ENCODE results near the gene RBM28. TPM values are rescaled to one million over a fixed set of nuclear protein-coding genes. Genes with fewer than 3 reads are reported as not detected.

RBM28 gene
- total RNA-seq, 1 donor from 2014 or later = 76.7 TPM

GRCh38 chr7:128361411-128362379 lies 18.0 kb upstream of the RBM28 start, which contains the start of gene PRRT4:
Gene PRRT4 (minus strand): TSS chr7:128361690.
- intact Hi-C loops (cut with micrococcal nuclease) = loop anchor here (1.0 kb wide), 1 partner anchor 8 kb away; no protein-coding TSS in a partner anchor
- peak; percentile 81 for DNase-seq
- H3K27me3 Mint-ChIP-seq = peaks cover 79% of the 10 kb centered on the region
- no peaks in the 10 kb centered on the region for H3K9me3 Mint-ChIP-seq
- peak within 1 kb of the TSS; percentile 77 for H3K4me3 Mint-ChIP-seq
- no peaks in the 10 kb centered on the region for H3K36me3 Mint-ChIP-seq (ENCODE audit: low read depth)
- H3K4me1 Mint-ChIP-seq = peaks cover 20% of the 10 kb centered on the region
- H3K27ac Mint-ChIP-seq = peak within 1 kb of the TSS; percentile 57

- Mint-ChIP-seq H3K9me3 (no peaks in the 10 kb centered on the region), H3K36me3 (ENCODE audit: low read depth) (no peaks in the 10 kb centered on the region), H3K4me3 (no peak overlapping the region), H3K27ac (no peak overlapping the region), H3K27me3 (peaks cover 74% of the 10 kb centered on the region), H3K4me1 (peaks cover 24% of the 10 kb centered on the region)
- intact Hi-C loops (cut with micrococcal nuclease) = no loop called here
- no peak for DNase-seq
These were observed 16.6 kb upstream of the RBM28 start for GRCh38 chr7:128360359-128360678.

GRCh38 chr7:128359939-128360338 lies 16.2 kb upstream of the RBM28 start:
- Mint-ChIP-seq H3K4me3 (no peak overlapping the region), H3K36me3 (ENCODE audit: low read depth) (no peaks in the 10 kb centered on the region), H3K9me3 (no peaks in the 10 kb centered on the region), H3K27ac (no peak overlapping the region), H3K27me3 (peaks cover 72% of the 10 kb centered on the region), H3K4me1 (peaks cover 24% of the 10 kb centered on the region)
- intact Hi-C loops (cut with micrococcal nuclease) = no loop called here
- DNase-seq = no peak

GRCh38 chr7:128359336-128359735 lies 15.6 kb upstream of the RBM28 start:
- no peaks in the 10 kb centered on the region for H3K36me3 Mint-ChIP-seq (ENCODE audit: low read depth)
- DNase-seq = no peak
- H3K4me1 Mint-ChIP-seq = peaks cover 22% of the 10 kb centered on the region
- intact Hi-C loops (cut with micrococcal nuclease) = no loop called here
- no peaks in the 10 kb centered on the region for H3K9me3 Mint-ChIP-seq
- no peak overlapping the region for H3K27ac Mint-ChIP-seq
- peak overlapping the region; percentile 25 for H3K4me3 Mint-ChIP-seq
- H3K27me3 Mint-ChIP-seq = peaks cover 69% of the 10 kb centered on the region

GRCh38 chr7:128358233-128358632 lies 14.5 kb upstream of the RBM28 start:
- Mint-ChIP-seq H3K27ac (no peak overlapping the region), H3K4me1 (peaks cover 22% of the 10 kb centered on the region), H3K36me3 (ENCODE audit: low read depth) (no peaks in the 10 kb centered on the region), H3K27me3 (peaks cover 69% of the 10 kb centered on the region), H3K9me3 (no peaks in the 10 kb centered on the region), H3K4me3 (no peak overlapping the region)
- no peak for DNase-seq
- intact Hi-C loops (cut with micrococcal nuclease) = no loop called here

GRCh38 chr7:128357217-128357613 lies 13.5 kb upstream of the RBM28 start:
- H3K27ac Mint-ChIP-seq = no peak overlapping the region
- intact Hi-C loops (cut with micrococcal nuclease) = no loop called here
- no peaks in the 10 kb centered on the region for H3K36me3 Mint-ChIP-seq (ENCODE audit: low read depth)
- no peak overlapping the region for H3K4me3 Mint-ChIP-seq
- no peak for DNase-seq
- H3K27me3 Mint-ChIP-seq = peaks cover 67% of the 10 kb centered on the region
- H3K9me3 Mint-ChIP-seq = no peaks in the 10 kb centered on the region
- peaks cover 16% of the 10 kb centered on the region for H3K4me1 Mint-ChIP-seq

- H3K4me3 Mint-ChIP-seq = no peak overlapping the region
- no peaks in the 10 kb centered on the region for H3K9me3 Mint-ChIP-seq
- H3K27ac Mint-ChIP-seq = no peak overlapping the region
- no peak for DNase-seq
- no peaks in the 10 kb centered on the region for H3K36me3 Mint-ChIP-seq (ENCODE audit: low read depth)
- H3K4me1 Mint-ChIP-seq = peaks cover 11% of the 10 kb centered on the region
- peaks cover 62% of the 10 kb centered on the region for H3K27me3 Mint-ChIP-seq
- intact Hi-C loops (cut with micrococcal nuclease) = no loop called here
These were observed 13.0 kb upstream of the RBM28 start for GRCh38 chr7:128356546-128357216.

GRCh38 chr7:128353610-128354009 lies 9.9 kb upstream of the RBM28 start:
- H3K4me1 Mint-ChIP-seq = peaks cover 6% of the 10 kb centered on the region
- peaks cover 62% of the 10 kb centered on the region for H3K27me3 Mint-ChIP-seq
- no peak overlapping the region for H3K27ac Mint-ChIP-seq
- DNase-seq = no peak
- H3K9me3 Mint-ChIP-seq = no peaks in the 10 kb centered on the region
- H3K4me3 Mint-ChIP-seq = no peak overlapping the region
- intact Hi-C loops (cut with micrococcal nuclease) = loop anchor here (1.0 kb wide), 1 partner anchor 9 kb away; no protein-coding TSS in a partner anchor
- no peaks in the 10 kb centered on the region for H3K36me3 Mint-ChIP-seq (ENCODE audit: low read depth)

GRCh38 chr7:128353189-128353588 lies 9.5 kb upstream of the RBM28 start:
- H3K4me3 Mint-ChIP-seq = peak overlapping the region; percentile 50
- H3K27ac Mint-ChIP-seq = no peak overlapping the region
- H3K4me1 Mint-ChIP-seq = peaks cover 6% of the 10 kb centered on the region
- intact Hi-C loops (cut with micrococcal nuclease) = loop anchor here (1.0 kb wide), 1 partner anchor 9 kb away; no protein-coding TSS in a partner anchor
- peaks cover 62% of the 10 kb centered on the region for H3K27me3 Mint-ChIP-seq
- DNase-seq = no peak
- no peaks in the 10 kb centered on the region for H3K36me3 Mint-ChIP-seq (ENCODE audit: low read depth)
- H3K9me3 Mint-ChIP-seq = no peaks in the 10 kb centered on the region

GRCh38 chr7:128352636-128353035 lies 8.9 kb upstream of the RBM28 start:
- Mint-ChIP-seq H3K27me3 (peaks cover 64% of the 10 kb centered on the region), H3K36me3 (ENCODE audit: low read depth) (no peaks in the 10 kb centered on the region), H3K4me1 (peaks cover 6% of the 10 kb centered on the region), H3K9me3 (no peaks in the 10 kb centered on the region), H3K4me3 (peak overlapping the region; percentile 50), H3K27ac (no peak overlapping the region)
- no peak for DNase-seq
- intact Hi-C loops (cut with micrococcal nuclease) = loop anchor here (1.0 kb wide), 1 partner anchor 10 kb away; no protein-coding TSS in a partner anchor

- H3K27me3 Mint-ChIP-seq = peaks cover 67% of the 10 kb centered on the region
- DNase-seq = peak; percentile 70
These were observed 8.4 kb upstream of the RBM28 start for GRCh38 chr7:128352153-128352537.

GRCh38 chr7:128351296-128352152 lies 7.8 kb upstream of the RBM28 start:
- Mint-ChIP-seq H3K27me3 (peaks cover 64% of the 10 kb centered on the region), H3K4me1 (peaks cover 6% of the 10 kb centered on the region), H3K27ac (no peak overlapping the region), H3K4me3 (no peak overlapping the region), H3K36me3 (ENCODE audit: low read depth) (no peaks in the 10 kb centered on the region), H3K9me3 (no peaks in the 10 kb centered on the region)
- intact Hi-C loops (cut with micrococcal nuclease) = no loop called here
- peak; percentile 68 for DNase-seq

More at GRCh38 chr7:128352153-128352537, 8.4 kb upstream of the RBM28 start:
- no peaks in the 10 kb centered on the region for H3K36me3 Mint-ChIP-seq (ENCODE audit: low read depth)
- intact Hi-C loops (cut with micrococcal nuclease) = no loop called here
- H3K4me3 Mint-ChIP-seq = no peak overlapping the region
- H3K4me1 Mint-ChIP-seq = peaks cover 6% of the 10 kb centered on the region
- H3K27ac Mint-ChIP-seq = no peak overlapping the region
- no peaks in the 10 kb centered on the region for H3K9me3 Mint-ChIP-seq

- Mint-ChIP-seq H3K27me3 (peaks cover 63% of the 10 kb centered on the region), H3K9me3 (no peaks in the 10 kb centered on the region), H3K4me1 (peaks cover 5% of the 10 kb centered on the region), H3K4me3 (no peak overlapping the region), H3K27ac (no peak overlapping the region), H3K36me3 (ENCODE audit: low read depth) (no peaks in the 10 kb centered on the region)
- no peak for DNase-seq
- intact Hi-C loops (cut with micrococcal nuclease) = no loop called here
These were observed 7.1 kb upstream of the RBM28 start for GRCh38 chr7:128350708-128351295.

Data from activated CD4-positive, alpha-beta T cell treated with anti-CD3 and anti-CD28 coated beads, Interleukin-2, amount 10 ng/mL, durations not matched to agents 24 days and 14 days (primary cell).